Measurements from ENCODE around the gene STAT3.
"Not testable (repeated sequence)": the region's sequence is repeated elsewhere in the genome, so short reads cannot be mapped to it uniquely, and the experiment has no call there.

STAT3 gene

GRCh38 chr17:42274253-42274542 is 114.0 kb downstream of the STAT3 start:
- DNase-seq = no peak

GRCh38 chr17:42273474-42274252 is 114.6 kb downstream of the STAT3 start:
- DNase-seq = no peak

- no peak for DNase-seq
These were observed 115.9 kb downstream of the STAT3 start for GRCh38 chr17:42272162-42272907.

GRCh38 chr17:42271779-42272035 is 116.5 kb downstream of the STAT3 start:
- DNase-seq = no peak

GRCh38 chr17:42271006-42271778 is 117.0 kb downstream of the STAT3 start:
- no peak for DNase-seq

GRCh38 chr17:42270596-42270995 is 117.6 kb downstream of the STAT3 start:
- no peak for DNase-seq

- DNase-seq = no peak
These were observed 118.1 kb downstream of the STAT3 start for GRCh38 chr17:42270170-42270535.

GRCh38 chr17:42268236-42268635 is 120.0 kb downstream of the STAT3 start:
- DNase-seq = no peak

- DNase-seq = no peak
These were observed 121.1 kb downstream of the STAT3 start for GRCh38 chr17:42266918-42267766.

GRCh38 chr17:42266462-42266861 is 121.8 kb downstream of the STAT3 start:
- DNase-seq = no peak

GRCh38 chr17:42264366-42264765 is 123.9 kb downstream of the STAT3 start:
- DNase-seq = not testable (repeated sequence)
